ENCODE results near the gene CIAO2B. TPM values are rescaled to one million over a fixed set of nuclear protein-coding genes. Genes with fewer than 3 reads are reported as not detected.
A peak's percentile ranks its signal among the peaks of the same experiment; 100 is the strongest.

Gene CIAO2B
- polyA plus RNA-seq, 3 donors, result 121 to 140 (median 132) TPM

- Histone ChIP-seq H3K4me3 (replicated peaks in 1 of 3; ENCODE audit: low read depth in 2 of 3, low read length in 3 of 3) (no peak overlapping the region), H3K9ac (ENCODE audit: insufficient read depth, low read length, poor library complexity, severe bottlenecking) (no peak overlapping the region), H3K9me3 (replicated peaks in 1 of 2; ENCODE audit: control insufficient read depth in 1 of 2, insufficient read depth in 1 of 2, low read length in 2 of 2) (peaks cover 0 to 10% of the 10 kb centered on the region in 2 donors), H2AFZ (ENCODE audit: insufficient read depth, low read depth, low read length, poor library complexity, severe bottlenecking) (no peak overlapping the region), H3K36me3 (replicated peaks in 1 of 2; ENCODE audit: control insufficient read depth in 1 of 2, insufficient read depth in 2 of 2, low read length in 2 of 2) (no peaks in the 10 kb centered on the region), H4K20me1 (ENCODE audit: insufficient read depth, low read length) (no peaks in the 10 kb centered on the region), H3K4me2 (replicated peaks; ENCODE audit: extremely low read depth, low read length, poor library complexity, severe bottlenecking) (no peak overlapping the region), H3K4me1 (ENCODE audit: control insufficient read depth in 1 of 2, insufficient read depth in 2 of 2, low read length in 2 of 2) (peaks cover 18 to 20% of the 10 kb centered on the region in 2 donors), H3K27ac (ENCODE audit: low read depth in 1 of 2, low read length in 2 of 2) (no peak overlapping the region), H3K79me2 (ENCODE audit: insufficient read depth, low read length) (no peaks in the 10 kb centered on the region), H3K27me3 (ENCODE audit: control insufficient read depth in 2 of 2, insufficient read depth in 2 of 2, low read length in 2 of 2) (peaks cover 17 to 34% of the 10 kb centered on the region in 2 donors)
- Mint-ChIP-seq H3K36me3 (peaks cover 0 to 2% of the 10 kb centered on the region in 2 donors), H3K4me1 (peaks cover 19% of the 10 kb centered on the region), H3K27ac (no peak overlapping the region), H3K27me3 (ENCODE audit: low read depth in 3 of 3) (peaks cover 31 to 38% (median 34%) of the 10 kb centered on the region in 3 donors), H3K9me3 (peaks cover 0 to 16% (median 8%) of the 10 kb centered on the region in 7 donors), H3K4me3 (no peak overlapping the region)
- 4% methylated on average over 5 of the region's 8 CpGs for WGBS (ENCODE audit: insufficient coverage)
- peak; percentile 58 to 67 (median 62) for DNase-seq
- intact Hi-C loops (cut with micrococcal nuclease), result no loop called here
- TF ChIP-seq CTCF (IDR thresholded peaks at IDR 0.05), result peak; percentile 86
Observed at GRCh38 chr16:66954097-66954659, 20.0 kb upstream of the CIAO2B start.

- H3K4me3 ChIP-seq (replicated peaks in 1 of 3; ENCODE audit: low read depth in 2 of 3, low read length in 3 of 3), result no peak overlapping the region
- TF ChIP-seq CTCF (IDR thresholded peaks at IDR 0.05), result no peak
- Mint-ChIP-seq H3K4me3 (no peak overlapping the region), H3K9me3 (peaks cover 0 to 16% (median 8%) of the 10 kb centered on the region in 7 donors), H3K27me3 (ENCODE audit: low read depth in 3 of 3) (peaks cover 37 to 42% (median 40%) of the 10 kb centered on the region in 3 donors), H3K36me3 (peaks cover 0 to 2% of the 10 kb centered on the region in 2 donors), H3K4me1 (peaks cover 18% of the 10 kb centered on the region), H3K27ac (peak overlapping the region in 1 of 7 donors; percentile 37)
- H3K79me2 ChIP-seq (ENCODE audit: insufficient read depth, low read length), result no peaks in the 10 kb centered on the region
- no peak overlapping the region for H3K4me2 ChIP-seq (replicated peaks; ENCODE audit: extremely low read depth, low read length, poor library complexity, severe bottlenecking)
- H3K27me3 ChIP-seq (ENCODE audit: control insufficient read depth in 2 of 2, insufficient read depth in 2 of 2, low read length in 2 of 2), result peaks cover 23 to 40% of the 10 kb centered on the region in 2 donors
- H2AFZ ChIP-seq (ENCODE audit: insufficient read depth, low read depth, low read length, poor library complexity, severe bottlenecking), result no peak overlapping the region
- H3K4me1 ChIP-seq (ENCODE audit: control insufficient read depth in 1 of 2, insufficient read depth in 2 of 2, low read length in 2 of 2), result peaks cover 18 to 19% of the 10 kb centered on the region in 2 donors
- DNase-seq, result no peak
- WGBS (ENCODE audit: insufficient coverage), result 92% methylated on average over 8 of the region's 10 CpGs
- H3K27ac ChIP-seq (ENCODE audit: low read depth in 1 of 2, low read length in 2 of 2), result no peak overlapping the region
- no peak overlapping the region for H3K9ac ChIP-seq (ENCODE audit: insufficient read depth, low read length, poor library complexity, severe bottlenecking)
- peaks cover 0 to 10% of the 10 kb centered on the region in 2 donors for H3K9me3 ChIP-seq (replicated peaks in 1 of 2; ENCODE audit: control insufficient read depth in 1 of 2, insufficient read depth in 1 of 2, low read length in 2 of 2)
- H4K20me1 ChIP-seq (ENCODE audit: insufficient read depth, low read length), result no peaks in the 10 kb centered on the region
- no peaks in the 10 kb centered on the region for H3K36me3 ChIP-seq (replicated peaks in 1 of 2; ENCODE audit: control insufficient read depth in 1 of 2, insufficient read depth in 2 of 2, low read length in 2 of 2)
- intact Hi-C loops (cut with micrococcal nuclease), result no loop called here
Observed at GRCh38 chr16:66953462-66954096, 19.4 kb upstream of the CIAO2B start.
